Activated naive CD4-positive, alpha-beta T cell treated with anti-CD3 and anti-CD28 coated beads, Interleukin-2, amount 10 ng/mL, durations not matched to agents 7 days and 5 days (primary cell): ENCODE measurements around the gene GCLM.

Experiments
- CTCF ChIA-PET: fragments of 350-600 bp; sonication (Branson Sonifier 250); formaldehyde crosslinking; loops from one replicate; lab custom pipeline; 2021; ENCODE audit warnings: antibody characterized with exemption; lab: Charles Lee
- DNase-seq: peaks from one replicate; pipeline ENCODE4 v3.0.0-alpha.2; 2020
- H3K27ac Mint-ChIP-seq: one replicate; pipeline ENCODE4 v1.8.0; 2021; ENCODE audit warnings: mild to moderate bottlenecking, moderate library complexity, mixed read lengths
- H3K27me3 Mint-ChIP-seq: one replicate; pipeline ENCODE4 v1.8.0; 2021; ENCODE audit warnings: mild to moderate bottlenecking, mixed read lengths
- H3K36me3 Mint-ChIP-seq: one replicate; pipeline ENCODE4 v1.8.0; 2021; ENCODE audit warnings: mixed read lengths
- H3K4me1 Mint-ChIP-seq: one replicate; pipeline ENCODE4 v1.8.0; 2021; ENCODE audit warnings: mixed read lengths
- H3K4me3 Mint-ChIP-seq: one replicate; pipeline ENCODE4 v1.8.0; 2021; ENCODE audit warnings: mild to moderate bottlenecking, moderate library complexity, mixed read lengths
- H3K9me3 Mint-ChIP-seq: one replicate; pipeline ENCODE4 v1.8.0; 2021; ENCODE audit warnings: mixed read lengths

The GCLM gene

DNA sequence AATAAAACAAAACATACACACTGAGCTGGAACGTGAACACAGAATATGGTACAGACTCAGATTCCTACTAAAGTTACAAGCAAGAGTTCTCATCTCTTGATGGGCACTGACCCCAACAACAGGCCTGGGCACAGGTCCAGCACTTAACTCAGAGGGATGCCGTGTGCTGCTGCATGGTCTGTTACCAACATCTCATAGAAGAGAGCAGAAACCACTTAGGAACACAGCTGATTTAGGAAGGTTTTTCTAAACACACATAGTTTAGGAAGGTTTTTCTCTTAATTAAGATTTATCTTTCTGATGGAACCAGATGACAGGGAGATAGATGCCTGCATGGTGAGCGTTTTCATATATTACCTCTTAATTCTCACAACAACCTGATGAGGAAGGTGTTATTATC is 1.5 kb downstream of the GCLM start:
- peaks cover under 1% of the 10 kb centered on the region for H3K27me3 Mint-ChIP-seq
- peaks cover 2% of the 10 kb centered on the region for H3K9me3 Mint-ChIP-seq
- no peak for DNase-seq
- peak overlapping the region; percentile 30 for H3K27ac Mint-ChIP-seq
- H3K36me3 Mint-ChIP-seq, result peaks cover 12% of the 10 kb centered on the region
- H3K4me3 Mint-ChIP-seq, result peak overlapping the region; percentile 62
- CTCF ChIA-PET, result interaction anchor here (2.6 kb wide), 1 partner anchor 28 kb away, joined by 7 read pairs; the partner anchor contains the start of gene DNTTIP2
- H3K4me1 Mint-ChIP-seq, result peaks cover 47% of the 10 kb centered on the region

DNA sequence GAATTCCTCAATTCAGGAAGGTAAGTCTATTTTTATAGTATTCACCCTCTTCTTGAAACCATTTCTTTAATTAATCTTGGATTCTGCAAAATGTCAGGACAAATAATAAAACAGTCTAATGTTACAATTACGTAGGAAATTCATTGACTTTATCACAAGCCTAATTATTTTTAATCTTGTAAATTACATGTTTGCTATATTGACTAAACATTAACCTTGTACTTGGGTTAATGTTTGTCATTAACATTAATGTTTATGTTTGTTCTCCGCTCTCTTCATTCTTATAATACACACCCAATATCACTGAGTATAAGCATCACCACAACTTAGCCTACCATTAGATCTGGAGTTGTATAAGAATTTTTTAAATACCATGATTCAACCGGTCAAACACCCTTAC is 2.8 kb downstream of the GCLM start:
- H3K27ac Mint-ChIP-seq, result no peak overlapping the region
- peaks cover 17% of the 10 kb centered on the region for H3K36me3 Mint-ChIP-seq
- CTCF ChIA-PET, result no interaction called here
- no peak overlapping the region for H3K4me3 Mint-ChIP-seq
- H3K27me3 Mint-ChIP-seq, result no peaks in the 10 kb centered on the region
- peaks cover 2% of the 10 kb centered on the region for H3K9me3 Mint-ChIP-seq
- no peak for DNase-seq
- H3K4me1 Mint-ChIP-seq, result peaks cover 49% of the 10 kb centered on the region

GRCh38 chr1:93905734-93906133 is 3.5 kb downstream of the GCLM start:
- DNase-seq, result no peak
- H3K36me3 Mint-ChIP-seq, result peaks cover 20% of the 10 kb centered on the region
- no peaks in the 10 kb centered on the region for H3K27me3 Mint-ChIP-seq
- H3K9me3 Mint-ChIP-seq, result peaks cover 2% of the 10 kb centered on the region
- H3K27ac Mint-ChIP-seq, result no peak overlapping the region
- H3K4me3 Mint-ChIP-seq, result no peak overlapping the region
- CTCF ChIA-PET, result no interaction called here
- peaks cover 47% of the 10 kb centered on the region for H3K4me1 Mint-ChIP-seq

DNA sequence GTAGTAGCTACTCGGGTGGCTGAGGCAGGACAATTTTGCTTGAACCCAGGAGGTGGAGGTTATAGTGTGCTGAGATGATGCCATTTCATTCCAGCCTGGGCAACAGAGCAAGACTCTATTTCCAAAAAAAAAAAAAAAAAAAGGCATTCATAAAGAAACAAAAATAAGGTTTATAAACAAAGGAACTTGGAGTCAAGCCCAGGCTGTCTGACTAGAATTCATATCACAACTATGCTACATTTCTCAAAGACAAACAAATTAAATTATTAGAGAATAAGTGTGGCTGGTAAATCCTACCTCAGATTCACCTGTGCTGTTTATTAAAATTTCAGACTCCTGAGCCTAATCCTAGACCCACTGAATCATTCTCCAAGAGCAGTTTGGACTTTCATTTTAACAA is 4.2 kb downstream of the GCLM start:
- Mint-ChIP-seq H3K27ac (peak overlapping the region; percentile 60), H3K9me3 (no peaks in the 10 kb centered on the region), H3K36me3 (peaks cover 20% of the 10 kb centered on the region), H3K4me1 (peaks cover 45% of the 10 kb centered on the region), H3K4me3 (no peak overlapping the region), H3K27me3 (no peaks in the 10 kb centered on the region)
- CTCF ChIA-PET, result interaction anchor here (0.7 kb wide), 1 partner anchor 28 kb away, joined by 3 read pairs; no protein-coding TSS in a partner anchor
- no peak for DNase-seq

DNA sequence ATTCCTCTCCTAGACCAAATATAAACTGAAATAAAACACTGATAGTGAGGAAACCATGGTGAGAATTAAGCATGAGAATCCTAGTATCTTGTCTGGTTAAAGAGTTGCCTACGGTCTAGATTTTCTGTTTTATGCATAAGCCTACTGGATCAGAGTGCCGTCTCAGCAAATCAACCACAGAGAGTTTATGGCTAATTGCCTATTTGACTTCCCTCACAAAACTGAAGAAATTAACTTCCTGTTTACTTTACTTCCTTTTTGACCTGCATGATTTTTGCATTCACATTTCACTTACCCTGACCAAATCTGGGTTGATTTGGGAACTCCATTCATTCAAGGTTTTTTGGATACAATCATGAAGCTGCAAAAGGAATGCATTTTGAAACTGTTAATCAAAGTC is 5.0 kb downstream of the GCLM start:
- no peak for DNase-seq
- H3K4me1 Mint-ChIP-seq, result peaks cover 44% of the 10 kb centered on the region
- no peaks in the 10 kb centered on the region for H3K27me3 Mint-ChIP-seq
- peak overlapping the region; percentile 75 for H3K27ac Mint-ChIP-seq
- H3K4me3 Mint-ChIP-seq, result no peak overlapping the region
- H3K9me3 Mint-ChIP-seq, result no peaks in the 10 kb centered on the region
- CTCF ChIA-PET, result interaction anchor here (0.7 kb wide), 1 partner anchor 27 kb away, joined by 3 read pairs; no protein-coding TSS in a partner anchor
- peaks cover 19% of the 10 kb centered on the region for H3K36me3 Mint-ChIP-seq

- no peak for DNase-seq
- Mint-ChIP-seq H3K4me1 (peaks cover 22% of the 10 kb centered on the region), H3K27ac (no peak overlapping the region), H3K36me3 (peaks cover 20% of the 10 kb centered on the region), H3K27me3 (no peaks in the 10 kb centered on the region), H3K9me3 (no peaks in the 10 kb centered on the region), H3K4me3 (no peak overlapping the region)
- CTCF ChIA-PET, result interaction anchor here (0.6 kb wide), 1 partner anchor 57 kb away, joined by 3 read pairs; no protein-coding TSS in a partner anchor
These were observed 8.3 kb downstream of the GCLM start for GRCh38 chr1:93900723-93901504.

- no peak overlapping the region for H3K27ac Mint-ChIP-seq
These were observed 9.6 kb downstream of the GCLM start for GRCh38 chr1:93899543-93900207.

DNA sequence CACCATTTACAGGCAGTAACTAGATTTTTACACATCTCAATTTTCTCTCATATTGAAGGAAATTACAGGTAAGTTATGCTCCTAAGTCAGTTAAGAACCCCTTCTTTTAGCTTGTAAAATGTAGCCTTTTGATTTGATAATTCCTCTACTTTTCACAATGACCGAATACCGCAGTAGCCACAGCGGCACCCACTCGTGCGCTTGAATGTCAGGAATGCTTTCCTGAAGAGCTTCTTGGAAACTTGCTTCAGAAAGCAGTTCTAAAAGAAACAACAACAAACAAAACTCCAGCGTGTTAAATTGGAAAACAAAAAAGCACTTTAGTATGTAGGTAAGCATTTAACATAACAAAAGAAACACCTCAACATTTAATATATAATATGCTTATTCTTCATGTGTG is 20.3 kb downstream of the GCLM start:
- Mint-ChIP-seq H3K9me3 (no peaks in the 10 kb centered on the region), H3K27ac (no peak overlapping the region), H3K4me1 (no peaks in the 10 kb centered on the region), H3K4me3 (no peak overlapping the region), H3K27me3 (no peaks in the 10 kb centered on the region), H3K36me3 (peaks cover 17% of the 10 kb centered on the region)
- DNase-seq, result no peak
- CTCF ChIA-PET, result no interaction called here

More at GRCh38 chr1:93899543-93900207, 9.6 kb downstream of the GCLM start:
- Mint-ChIP-seq H3K27me3 (no peaks in the 10 kb centered on the region), H3K4me3 (no peak overlapping the region), H3K4me1 (peaks cover 17% of the 10 kb centered on the region), H3K9me3 (no peaks in the 10 kb centered on the region), H3K36me3 (peaks cover 20% of the 10 kb centered on the region)
- DNase-seq, result no peak
- CTCF ChIA-PET, result interaction anchor here (0.6 kb wide), 1 partner anchor 956 kb away, joined by 3 read pairs; no protein-coding TSS in a partner anchor

GRCh38 chr1:93882269-93882668 is 27.0 kb downstream of the GCLM start:
- Mint-ChIP-seq H3K27me3 (no peaks in the 10 kb centered on the region), H3K4me3 (no peak overlapping the region), H3K36me3 (peaks cover 19% of the 10 kb centered on the region), H3K27ac (no peak overlapping the region), H3K9me3 (no peaks in the 10 kb centered on the region), H3K4me1 (peaks cover 24% of the 10 kb centered on the region)
- CTCF ChIA-PET, result no interaction called here
- DNase-seq, result no peak

DNA sequence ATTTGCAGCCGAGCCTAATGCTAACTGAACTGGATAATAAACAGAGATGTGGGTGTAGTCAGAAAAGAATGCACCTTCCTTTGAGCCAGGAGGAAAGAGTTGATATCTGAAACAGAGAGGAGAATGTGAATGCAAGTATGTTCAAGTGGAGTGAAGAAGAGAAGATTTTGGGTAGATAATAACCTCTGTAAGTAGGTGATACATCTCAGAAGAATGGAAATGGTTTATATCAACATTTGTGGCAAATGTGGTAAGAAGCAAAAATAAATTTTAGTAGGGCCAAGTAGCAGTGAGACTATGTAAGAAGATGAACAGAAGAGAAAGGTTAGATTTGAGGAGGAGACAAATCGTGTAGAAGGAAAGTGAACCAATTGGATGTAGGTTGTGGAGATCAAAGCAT is 28.5 kb downstream of the GCLM start:
- H3K27ac Mint-ChIP-seq, result peak overlapping the region; percentile 28
- H3K4me3 Mint-ChIP-seq, result no peak overlapping the region
- DNase-seq, result no peak
- no peaks in the 10 kb centered on the region for H3K27me3 Mint-ChIP-seq
- peaks cover 36% of the 10 kb centered on the region for H3K4me1 Mint-ChIP-seq
- CTCF ChIA-PET, result no interaction called here
- peaks cover 30% of the 10 kb centered on the region for H3K36me3 Mint-ChIP-seq
- H3K9me3 Mint-ChIP-seq, result no peaks in the 10 kb centered on the region

GRCh38 chr1:93878889-93879586 is 30.2 kb downstream of the GCLM start, which contains the start of gene DNTTIP2:
TSS of gene DNTTIP2 (minus strand) at chr1:93879206. CDS start at chr1:93879148, 58 bp downstream.
- Mint-ChIP-seq H3K36me3 (peaks cover 40% of the 10 kb centered on the region), H3K27ac (peak within 1 kb of the TSS; percentile 92), H3K9me3 (no peaks in the 10 kb centered on the region), H3K4me1 (peaks cover 44% of the 10 kb centered on the region), H3K27me3 (no peaks in the 10 kb centered on the region), H3K4me3 (peak within 1 kb of the TSS; percentile 86)
- CTCF ChIA-PET, result interaction anchor here (0.7 to 1.4 kb wide), 2 partner anchors 30 to 32 kb away, joined by 3 to 7 read pairs; partner anchors contain the start of gene GCLM
- peak; percentile 94 for DNase-seq

GRCh38 chr1:93878501-93878888 is 30.7 kb downstream of the GCLM start:
- CTCF ChIA-PET, result interaction anchor here (1.4 kb wide), 1 partner anchor 31 kb away, joined by 7 read pairs; the partner anchor contains the start of gene GCLM

GRCh38 chr1:93877529-93877928 is 31.7 kb downstream of the GCLM start:
- H3K4me1 Mint-ChIP-seq, result peaks cover 43% of the 10 kb centered on the region
- no peaks in the 10 kb centered on the region for H3K9me3 Mint-ChIP-seq
- DNase-seq, result no peak
- peak overlapping the region; percentile 86 for H3K4me3 Mint-ChIP-seq
- H3K27ac Mint-ChIP-seq, result peak overlapping the region; percentile 92
- H3K36me3 Mint-ChIP-seq, result peaks cover 37% of the 10 kb centered on the region
- no peaks in the 10 kb centered on the region for H3K27me3 Mint-ChIP-seq
- CTCF ChIA-PET, result interaction anchor here (0.6 kb wide), 1 partner anchor 27 kb away, joined by 3 read pairs; no protein-coding TSS in a partner anchor

More at GRCh38 chr1:93878501-93878888, 30.7 kb downstream of the GCLM start:
- Mint-ChIP-seq H3K27ac (peak overlapping the region; percentile 92), H3K4me1 (peaks cover 46% of the 10 kb centered on the region), H3K36me3 (peaks cover 42% of the 10 kb centered on the region), H3K27me3 (no peaks in the 10 kb centered on the region), H3K9me3 (no peaks in the 10 kb centered on the region), H3K4me3 (peak overlapping the region; percentile 86)
- peak; percentile 62 for DNase-seq

DNA sequence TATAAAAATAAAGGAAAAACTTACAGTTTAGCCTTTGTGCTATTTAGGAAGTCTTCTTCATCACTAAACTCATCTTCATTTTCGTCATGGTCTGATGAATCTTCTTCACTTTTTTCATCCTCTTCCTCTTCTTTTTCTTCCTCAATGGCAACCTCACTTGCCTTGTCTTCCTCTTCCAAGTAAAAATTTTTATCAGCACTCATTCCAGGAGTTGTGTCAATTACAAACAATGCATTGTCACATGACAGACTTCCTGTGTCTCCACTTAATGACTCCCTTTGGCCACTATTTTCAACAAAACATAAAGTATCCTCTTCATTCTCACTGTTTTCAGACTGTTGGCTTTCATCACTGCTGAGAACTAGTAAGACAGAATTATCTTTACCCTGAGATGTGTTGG is 33.0 kb downstream of the GCLM start:
- H3K36me3 Mint-ChIP-seq, result peaks cover 49% of the 10 kb centered on the region
- no peaks in the 10 kb centered on the region for H3K9me3 Mint-ChIP-seq
- H3K4me3 Mint-ChIP-seq, result peak overlapping the region; percentile 40
- DNase-seq, result no peak
- H3K4me1 Mint-ChIP-seq, result peaks cover 43% of the 10 kb centered on the region
- CTCF ChIA-PET, result no interaction called here
- no peaks in the 10 kb centered on the region for H3K27me3 Mint-ChIP-seq
- H3K27ac Mint-ChIP-seq, result peak overlapping the region; percentile 8
